Measurements from ENCODE around the gene TLE3. TPM values are rescaled to one million over a fixed set of nuclear protein-coding genes. Genes with fewer than 3 reads are reported as not detected.

Gene TLE3
- polyA plus RNA-seq, 1 of the 3 experiments (the other 2 are of a cell fraction) = 14.7 TPM

GRCh38 chr15:70043590-70043989 lies 54.1 kb downstream of the TLE3 start:
- H3K27ac ChIP-seq (ENCODE audit: low read depth in 2 of 2, low read length in 1 of 2) = no peak overlapping the region
- POLR2A ChIA-PET = no interaction called here
- no peaks in the 10 kb centered on the region for H3K9me3 ChIP-seq
- H3K27me3 ChIP-seq (ENCODE audit: insufficient read depth) = no peaks in the 10 kb centered on the region
- TF ChIP-seq NRF1 (IDR thresholded peaks at IDR 0.05; ENCODE audit: low read depth, low read length) (no peak), YY1 (IDR thresholded peaks at IDR 0.05; ENCODE audit: low read depth) (no peak), POLR2AphosphoS5 (IDR thresholded peaks at IDR 0.05; ENCODE audit: low read depth, low read length) (no peak), TEAD4 (IDR thresholded peaks at IDR 0.05; ENCODE audit: borderline replicate concordance, insufficient read depth) (no peak), FOXJ3 (CRISPR knock-in tag; IDR thresholded peaks at IDR 0.05) (no peak), ELF1 (IDR thresholded peaks at IDR 0.05) (no peak), MAX (IDR thresholded peaks at IDR 0.05; ENCODE audit: low read depth) (no peak), MEF2A (IDR thresholded peaks at IDR 0.05; ENCODE audit: borderline replicate concordance, low read depth) (no peak), ZBTB33 (IDR thresholded peaks at IDR 0.05; ENCODE audit: borderline replicate concordance, low read depth) (no peak), JUND (IDR thresholded peaks at IDR 0.05) (no peak), EZH2phosphoT487 (IDR thresholded peaks at IDR 0.05; ENCODE audit: borderline replicate concordance, low read depth) (no peak), PBX3 (IDR thresholded peaks at IDR 0.05) (no peak)
- no peak overlapping the region for H3K4me2 ChIP-seq
- peaks cover 0 to 17% of the 10 kb centered on the region in 2 experiments; a peak in 1 of 4 replicates for H3K4me1 ChIP-seq (ENCODE audit: control insufficient read depth in 1 of 2, insufficient read depth in 2 of 2, low read depth in 1 of 2, low read length in 1 of 2)
- no peak overlapping the region for H3K4me3 ChIP-seq (ENCODE audit: low read depth in 2 of 2, low read length in 1 of 2)
- no peak for DNase-seq
- CTCF ChIA-PET = interaction anchor here (1.5 kb wide), 1 partner anchor 9 kb away, joined by 5 read pairs; no protein-coding TSS in a partner anchor
- no peaks in the 10 kb centered on the region for H3K9me2 ChIP-seq
- H3K79me2 ChIP-seq (ENCODE audit: insufficient read depth) = no peaks in the 10 kb centered on the region
- no peak overlapping the region for H3K9ac ChIP-seq
- H4K20me1 ChIP-seq (ENCODE audit: insufficient read depth) = no peaks in the 10 kb centered on the region
- WGBS (ENCODE audit: low lambda C conversion rate) = 78% methylated on average over 1 of the region's 1 CpG
- peaks cover 2 to 5% of the 10 kb centered on the region in 2 experiments for H3K36me3 ChIP-seq (replicated peaks in 1 of 2; ENCODE audit: control insufficient read depth in 1 of 2, insufficient read depth in 2 of 2, low read length in 1 of 2)
- H2AFZ ChIP-seq (ENCODE audit: low read depth) = no peak overlapping the region
- H3F3A ChIP-seq (replicated peaks; ENCODE audit: insufficient read depth) = peaks cover 6% of the 10 kb centered on the region

GRCh38 chr15:70042553-70043214 lies 55.0 kb downstream of the TLE3 start:
- Histone ChIP-seq H3K79me2 (ENCODE audit: insufficient read depth) (no peaks in the 10 kb centered on the region), H3K27ac (ENCODE audit: low read depth in 2 of 2, low read length in 1 of 2) (no peak overlapping the region), H3F3A (replicated peaks; ENCODE audit: insufficient read depth) (peaks cover 6% of the 10 kb centered on the region), H4K20me1 (ENCODE audit: insufficient read depth) (no peaks in the 10 kb centered on the region), H3K27me3 (ENCODE audit: insufficient read depth) (no peaks in the 10 kb centered on the region), H3K4me2 (no peak overlapping the region), H3K4me1 (ENCODE audit: control insufficient read depth in 1 of 2, insufficient read depth in 2 of 2, low read depth in 1 of 2, low read length in 1 of 2) (peaks cover 0 to 12% of the 10 kb centered on the region in 2 experiments; a peak in 1 of 4 replicates), H3K36me3 (replicated peaks in 1 of 2; ENCODE audit: control insufficient read depth in 1 of 2, insufficient read depth in 2 of 2, low read length in 1 of 2) (peaks cover 0 to 4% of the 10 kb centered on the region in 2 experiments), H3K9me3 (no peaks in the 10 kb centered on the region), H3K9me2 (no peaks in the 10 kb centered on the region), H2AFZ (ENCODE audit: low read depth) (no peak overlapping the region), H3K4me3 (ENCODE audit: low read depth in 2 of 2, low read length in 1 of 2) (no peak overlapping the region), H3K9ac (no peak overlapping the region)
- no peak for DNase-seq
- WGBS (ENCODE audit: low lambda C conversion rate) = 80% methylated on average over 5 of the region's 5 CpGs
- CTCF ChIA-PET = interaction anchor here (1.3 kb wide), 1 partner anchor 54 kb away, joined by 3 read pairs; no protein-coding TSS in a partner anchor
- POLR2A ChIA-PET = no interaction called here
- TF ChIP-seq ZBTB33 (IDR thresholded peaks at IDR 0.05; ENCODE audit: borderline replicate concordance, low read depth) (no peak), USF1 (IDR thresholded peaks at IDR 0.05; ENCODE audit: borderline replicate concordance, low read depth) (no peak), SMC3 (IDR thresholded peaks at IDR 0.05; ENCODE audit: low read depth, low read length) (no peak), FOXJ3 (CRISPR knock-in tag; IDR thresholded peaks at IDR 0.05) (no peak), JUND (IDR thresholded peaks at IDR 0.05) (no peak), EP300 (IDR thresholded peaks at IDR 0.05; ENCODE audit: borderline replicate concordance in 1 of 2, low read depth in 1 of 2, low read length in 1 of 2) (no peak), CHD2 (IDR thresholded peaks at IDR 0.05; ENCODE audit: low read length, partially characterized antibody) (no peak), MXI1 (IDR thresholded peaks at IDR 0.05; ENCODE audit: low read depth, low read length) (no peak), YY1 (IDR thresholded peaks at IDR 0.05; ENCODE audit: low read depth) (no peak), USF2 (IDR thresholded peaks at IDR 0.05; ENCODE audit: borderline replicate concordance, low read depth, low read length) (no peak), MAX (IDR thresholded peaks at IDR 0.05; ENCODE audit: low read depth) (no peak)
